Medulla oblongata (tissue), 1 donor: Measurements from ENCODE around the gene CCL4.
"Not testable (repeated sequence)": the region's sequence is repeated elsewhere in the genome, so short reads cannot be mapped to it uniquely, and the experiment has no call there.

Experiments
- DNase-seq: peaks from one replicate; pipeline ENCODE4 v3.0.0-alpha.2; 2015; ENCODE audit errors: extremely low spot score

CCL4 gene

DNA sequence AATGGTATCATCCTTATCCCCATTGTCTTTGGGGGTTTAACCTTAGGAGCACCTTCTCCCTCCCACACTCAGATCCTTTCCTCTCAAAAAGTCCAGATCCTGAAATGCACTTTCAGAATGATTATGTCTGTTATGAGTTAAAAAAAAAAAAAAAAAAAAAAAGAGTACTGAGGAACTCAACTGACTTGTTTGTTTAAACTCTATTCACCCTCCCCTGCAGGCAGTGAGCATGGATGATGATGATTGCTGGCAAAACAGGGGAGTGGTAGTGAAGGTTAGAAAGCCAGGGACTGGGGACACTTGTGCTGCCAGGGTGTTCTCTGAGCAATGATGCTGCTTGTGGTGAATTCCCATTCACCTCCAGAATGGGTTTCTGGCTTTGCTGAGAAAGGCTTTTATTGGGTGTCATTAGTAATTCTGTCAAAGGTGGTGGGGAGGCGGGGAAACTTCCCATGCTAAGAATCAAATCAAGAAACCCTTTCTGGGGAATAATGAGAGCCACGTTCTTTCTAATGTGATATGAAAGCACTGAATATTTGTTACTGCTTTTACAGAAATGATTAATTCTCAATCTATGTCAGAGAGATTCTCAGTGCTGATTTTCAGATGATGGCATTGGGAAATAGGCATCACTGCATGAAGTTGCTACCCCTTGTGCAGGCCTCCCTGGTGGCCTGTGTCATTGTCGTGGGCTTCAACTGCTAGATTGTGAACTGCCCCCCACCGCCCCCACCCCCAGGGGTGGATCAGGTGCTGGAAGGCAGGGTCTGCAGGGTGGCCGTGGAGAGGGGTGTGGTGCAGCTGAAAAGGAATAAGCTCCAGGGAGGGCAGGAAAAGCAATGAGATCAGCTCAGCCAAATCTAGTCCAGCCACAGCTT, 14.1 kb downstream of the CCL4 start:
- DNase-seq, result no peak

- no peak for DNase-seq
Observed at GRCh38 chr17:36118477-36119353, 15.1 kb downstream of the CCL4 start.

GRCh38 chr17:36120221-36120620, 16.6 kb downstream of the CCL4 start:
- no peak for DNase-seq

GRCh38 chr17:36121099-36121498, 17.5 kb downstream of the CCL4 start:
- DNase-seq, result not testable (repeated sequence)

- no peak for DNase-seq
Observed at GRCh38 chr17:36123431-36123830, 19.8 kb downstream of the CCL4 start.

DNA sequence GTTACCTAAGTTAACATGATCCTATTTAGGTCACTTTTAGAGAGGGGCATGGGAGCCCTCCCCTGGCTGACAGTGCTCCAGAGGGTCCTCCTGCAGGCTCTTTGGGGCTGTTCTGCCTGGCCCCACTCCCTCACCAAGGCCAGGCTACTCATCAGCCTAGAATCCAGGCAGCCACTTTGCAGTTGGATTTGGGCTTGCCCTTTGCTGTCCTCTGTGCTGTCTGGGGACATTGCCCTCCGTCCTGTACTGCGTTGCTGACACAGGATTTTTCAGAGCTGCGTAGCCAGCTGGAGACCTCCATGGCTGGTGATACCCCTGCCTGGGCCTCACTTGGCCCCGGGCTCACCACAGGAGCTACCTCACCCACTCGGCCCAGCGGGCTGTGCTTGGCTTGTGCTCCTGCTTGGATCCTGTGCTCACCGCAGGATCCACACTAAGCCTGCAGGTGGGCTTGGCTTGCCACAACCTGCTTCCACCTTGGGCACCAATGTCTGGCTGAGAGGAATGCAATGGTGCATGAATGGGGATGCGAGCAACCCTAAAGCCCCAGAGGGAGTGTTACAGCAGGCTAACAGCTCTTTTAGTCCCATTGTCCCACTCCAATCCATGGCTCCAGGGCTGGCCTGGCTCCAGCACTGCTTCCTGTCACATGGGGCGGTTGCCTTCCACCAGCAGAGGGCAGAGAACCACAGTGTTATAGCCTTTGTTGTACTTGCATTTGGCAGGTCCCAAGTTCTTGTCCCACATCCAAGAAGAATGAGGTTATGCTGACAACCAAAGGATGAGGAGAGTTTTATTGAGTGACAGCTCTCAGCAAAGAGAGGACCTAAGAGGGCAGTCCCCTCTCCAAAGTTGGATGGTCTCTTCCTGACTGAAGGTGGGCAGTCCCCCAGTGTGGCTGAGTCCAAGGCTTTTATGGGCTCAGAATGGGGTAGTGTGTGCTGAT, 21.5 kb downstream of the CCL4 start:
- no peak for DNase-seq

DNA sequence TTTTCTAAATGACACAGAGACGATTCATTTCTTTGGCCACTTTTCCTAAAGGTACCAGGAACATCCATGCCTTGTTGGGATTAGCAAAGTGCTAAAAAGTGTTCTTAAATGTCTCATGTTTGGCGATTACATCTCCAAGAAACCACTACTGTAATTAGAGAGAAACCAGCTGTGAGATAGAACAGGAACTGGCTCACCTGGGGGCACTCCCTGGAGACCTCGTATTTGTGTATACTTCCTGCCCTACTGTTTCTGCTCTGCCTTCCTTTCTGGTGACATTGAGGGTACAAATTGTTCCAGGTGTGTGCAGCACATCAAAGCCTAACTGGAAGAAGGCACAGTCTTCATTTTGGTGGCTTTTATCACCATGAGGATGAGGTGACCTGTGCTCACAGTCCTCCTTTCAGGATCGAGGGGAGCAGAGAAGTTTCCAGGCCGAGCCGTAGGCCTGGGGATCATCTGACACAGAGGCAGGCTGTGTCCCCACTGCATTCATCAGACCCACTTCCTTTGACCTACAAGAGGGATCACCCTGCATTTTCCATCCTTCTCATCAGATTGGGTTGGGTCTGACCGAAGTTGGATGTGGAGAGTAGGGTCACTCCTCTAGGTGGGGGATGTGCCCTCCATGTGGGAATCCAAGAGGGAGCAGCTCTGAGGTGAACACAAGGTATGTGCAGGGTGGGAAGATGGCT, 23.7 kb downstream of the CCL4 start:
- DNase-seq, result no peak

- peak; percentile 31 for DNase-seq
Observed at GRCh38 chr17:36127911-36128310, 24.3 kb downstream of the CCL4 start.

- DNase-seq, result no peak
Observed at GRCh38 chr17:36128411-36128978, 24.9 kb downstream of the CCL4 start.

DNA sequence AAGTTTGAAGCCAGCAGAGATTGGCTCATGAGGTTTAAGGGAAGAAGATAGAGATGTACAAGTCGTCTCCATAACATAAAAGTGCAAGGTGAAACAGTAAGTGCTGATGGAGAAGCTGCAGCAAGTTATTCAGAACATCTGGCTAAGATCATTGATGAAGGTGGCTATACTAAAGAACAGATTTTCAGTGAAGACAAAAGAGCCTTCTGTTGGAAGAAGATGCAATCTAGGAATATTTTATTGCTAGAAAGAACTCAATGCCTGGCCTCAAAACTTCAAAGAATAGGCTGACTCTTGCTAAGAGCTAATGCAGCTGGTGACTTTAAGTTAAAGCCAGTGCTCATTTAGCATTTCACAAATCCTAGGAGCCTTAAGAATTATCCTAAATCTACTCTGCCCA, 26.0 kb downstream of the CCL4 start:
- DNase-seq, result no peak

DNA sequence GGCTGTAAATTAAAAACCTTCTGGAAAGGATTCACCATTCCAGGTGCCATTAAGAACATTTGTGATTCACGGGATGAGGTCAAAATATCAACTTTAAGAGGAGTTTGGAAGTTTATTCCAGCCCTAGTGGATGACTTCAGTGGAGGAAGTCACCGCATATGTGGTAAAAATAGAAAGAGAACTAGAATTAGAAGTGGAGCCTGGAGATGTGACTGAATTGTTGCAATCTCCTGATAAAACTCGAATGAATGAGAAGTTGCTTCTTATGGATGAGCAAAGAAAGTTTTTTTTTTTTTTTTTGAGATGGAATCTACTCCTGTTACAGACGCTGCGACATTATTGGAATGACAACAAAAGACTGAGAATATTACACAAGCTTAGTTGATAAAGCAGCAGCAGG, 26.7 kb downstream of the CCL4 start:
- no peak for DNase-seq

GRCh38 chr17:36131421-36131820, 27.8 kb downstream of the CCL4 start:
- no peak for DNase-seq

DNA sequence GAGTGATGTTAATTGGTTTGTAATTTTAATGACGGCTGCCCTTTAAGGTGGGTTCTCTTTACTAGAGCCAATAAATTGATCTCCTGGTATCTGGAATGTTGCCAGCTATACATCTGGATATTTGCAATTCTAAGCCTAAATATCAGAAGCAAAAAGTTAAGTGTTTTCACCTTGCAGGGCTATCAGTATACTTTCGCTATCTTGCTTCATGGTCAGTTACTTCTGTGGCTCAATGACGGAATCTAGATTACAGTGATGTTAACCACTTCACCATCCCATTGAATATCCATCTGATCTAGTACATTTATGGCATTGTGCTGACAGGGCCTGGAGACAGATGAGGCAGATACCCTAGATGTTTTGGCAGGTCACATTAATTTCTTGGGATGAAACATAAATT, 28.3 kb downstream of the CCL4 start:
- DNase-seq, result no peak

GRCh38 chr17:36132421-36132831, 28.8 kb downstream of the CCL4 start:
- peak; percentile 10 for DNase-seq

DNA sequence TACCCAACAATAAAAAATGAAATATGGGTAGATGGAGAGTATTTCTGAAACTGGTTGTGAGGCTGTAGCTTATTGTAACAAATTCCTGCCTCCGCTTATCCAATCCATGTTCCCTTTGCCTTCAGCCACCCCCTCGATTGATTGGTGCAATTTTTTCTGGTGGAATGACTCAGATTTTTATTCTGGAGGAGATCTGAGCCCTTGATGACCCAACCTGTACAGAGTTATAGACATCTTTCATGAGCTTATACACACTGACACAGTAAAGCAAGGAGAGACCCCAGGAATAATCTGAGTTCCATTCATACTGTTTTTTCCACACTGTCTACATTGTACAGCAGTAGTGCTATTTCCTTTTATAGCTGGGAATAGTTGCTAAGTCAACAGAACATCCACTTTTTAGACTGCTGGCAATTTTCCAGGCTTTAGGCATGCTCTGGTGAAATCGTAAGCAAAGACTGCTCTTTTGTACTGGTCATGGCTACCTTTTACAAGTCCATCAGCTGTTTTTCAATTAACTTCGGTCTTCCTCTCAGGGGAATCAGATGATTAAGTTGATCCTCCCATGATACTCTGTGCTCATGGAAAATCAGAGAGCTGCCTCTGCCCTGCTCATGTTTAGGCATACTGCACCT, 30.1 kb downstream of the CCL4 start:
- peak; percentile 59 for DNase-seq

DNA sequence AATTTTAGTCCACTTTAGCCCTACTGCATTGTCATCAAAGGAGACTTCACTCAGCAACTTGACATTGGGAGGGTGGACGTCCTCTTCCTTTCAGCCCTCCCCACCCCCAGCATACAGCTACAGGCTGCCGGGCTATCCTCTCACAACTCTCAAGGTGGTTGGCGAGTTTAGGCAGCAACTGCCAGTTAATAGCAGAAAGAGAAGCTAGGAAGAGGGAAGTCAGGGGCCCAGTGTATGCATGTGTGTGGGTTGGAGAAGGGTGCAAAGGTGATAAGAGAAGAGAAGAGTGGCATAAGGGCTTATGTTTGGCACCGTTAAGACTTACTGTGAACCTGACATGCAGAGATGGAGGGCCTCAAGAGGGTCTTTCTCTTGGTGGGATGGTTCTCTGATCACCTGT, 31.8 kb downstream of the CCL4 start:
- no peak for DNase-seq

- no peak for DNase-seq
Observed at GRCh38 chr17:36136036-36136435, 32.4 kb downstream of the CCL4 start.

DNA sequence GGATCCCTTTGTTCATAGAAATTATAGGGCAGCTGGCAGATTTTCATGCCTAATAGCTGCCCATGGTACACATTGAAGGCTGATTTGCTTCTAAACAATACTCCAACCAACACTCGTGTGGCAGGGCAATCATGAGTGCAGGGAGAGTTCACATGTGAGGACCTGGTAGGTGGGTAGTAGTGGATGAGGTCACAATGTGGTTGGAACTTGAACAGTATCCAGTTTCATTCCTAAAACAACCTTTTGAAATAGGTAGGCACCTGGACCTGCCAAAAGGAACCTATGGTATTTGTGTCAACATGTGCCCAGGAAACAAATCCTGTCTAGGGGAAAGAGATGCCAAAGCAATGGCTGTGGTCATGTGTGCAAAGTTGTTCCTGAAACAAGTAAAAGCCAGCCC, 32.8 kb downstream of the CCL4 start:
- no peak for DNase-seq

- DNase-seq, result no peak
Observed at GRCh38 chr17:36142235-36142634, 38.6 kb downstream of the CCL4 start.

- no peak for DNase-seq
Observed at GRCh38 chr17:36142806-36143205, 39.2 kb downstream of the CCL4 start.
